ENCODE data around the gene RAB20.
"Not testable (repeated sequence)": the region's sequence is repeated elsewhere in the genome, so short reads cannot be mapped to it uniquely, and the experiment has no call there.

RAB20 gene, protein sequence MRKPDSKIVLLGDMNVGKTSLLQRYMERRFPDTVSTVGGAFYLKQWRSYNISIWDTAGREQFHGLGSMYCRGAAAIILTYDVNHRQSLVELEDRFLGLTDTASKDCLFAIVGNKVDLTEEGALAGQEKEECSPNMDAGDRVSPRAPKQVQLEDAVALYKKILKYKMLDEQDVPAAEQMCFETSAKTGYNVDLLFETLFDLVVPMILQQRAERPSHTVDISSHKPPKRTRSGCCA

GRCh38 chr13:110561344-110562035 lies at the start of gene RAB20:
Gene RAB20, minus strand, starts transcription at chr13:110561722. Its CDS starts 203 bp downstream, at chr13:110561519.
- intact Hi-C loops (cut with DNase I), result no loop called here
- peak in 9 of 10 donors; percentile 45 to 93 (median 54) for DNase-seq

DNA sequence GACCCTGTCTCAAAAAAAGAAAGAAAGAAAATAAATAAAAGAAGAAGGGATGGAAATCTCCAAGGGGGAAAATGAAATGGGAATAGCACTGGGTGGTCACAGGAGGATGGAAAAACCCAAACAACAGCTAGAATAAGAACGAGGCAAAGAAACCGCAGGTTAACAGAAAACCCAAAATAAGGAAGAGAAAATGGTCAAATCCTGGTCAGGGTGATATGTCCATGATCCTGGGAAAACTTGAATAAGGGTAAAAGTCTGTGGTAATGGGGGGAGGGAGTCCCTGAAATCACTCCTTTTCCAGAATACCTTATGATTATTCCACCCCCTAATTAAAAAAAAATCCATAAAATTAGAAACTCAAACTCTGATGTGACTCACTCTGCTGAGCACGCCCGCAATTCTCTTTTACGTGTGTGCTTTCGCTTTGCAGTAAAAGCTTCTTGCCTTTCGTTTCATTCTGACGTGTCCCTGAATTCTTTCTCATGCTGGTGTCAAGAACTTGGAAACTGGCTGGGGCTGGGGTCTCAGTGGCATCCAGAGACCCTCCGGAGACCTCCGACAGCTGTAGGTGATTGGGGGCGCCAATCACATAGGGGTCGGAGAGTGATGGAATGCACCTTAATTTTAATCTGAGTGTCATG lies 49.6 kb upstream of the RAB20 start:
- DNase-seq, result no peak

GRCh38 chr13:110607675-110608224 lies 46.2 kb upstream of the RAB20 start:
- no peak for DNase-seq
- intact Hi-C loops (cut with DNase I), result no loop called here

More for the DNA sequence above, 49.6 kb upstream of the RAB20 start:
- intact Hi-C loops (cut with DNase I), result loop anchor here (10.0 kb wide), 1 partner anchor 304 kb away; the partner anchor contains the start of gene ANKRD10

DNA sequence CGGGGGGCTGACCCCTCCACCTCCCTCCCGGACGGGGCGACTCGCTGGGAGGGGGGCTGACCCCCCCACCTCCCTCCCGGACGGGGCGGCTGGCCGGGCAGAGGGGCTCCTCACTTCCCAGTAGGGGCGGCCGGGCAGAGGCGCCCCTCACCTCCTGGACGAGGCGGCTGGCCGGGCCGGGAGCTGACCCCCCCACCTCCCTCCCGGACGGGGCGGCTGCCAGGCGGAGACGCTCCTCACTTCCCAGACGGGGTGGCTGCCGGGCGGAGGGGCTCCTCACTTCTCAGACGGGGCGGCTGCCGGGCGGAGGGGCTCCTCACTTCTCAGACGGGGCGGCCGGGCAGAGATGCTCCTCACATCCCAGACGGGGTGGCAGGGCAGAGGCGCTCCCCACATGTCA lies 44.8 kb upstream of the RAB20 start:
- DNase-seq; intact Hi-C loops (cut with DNase I): not testable (repeated sequence)

- no peak for DNase-seq
- intact Hi-C loops (cut with DNase I), result no loop called here
Observed at GRCh38 chr13:110605132-110605531, 43.6 kb upstream of the RAB20 start.

DNA sequence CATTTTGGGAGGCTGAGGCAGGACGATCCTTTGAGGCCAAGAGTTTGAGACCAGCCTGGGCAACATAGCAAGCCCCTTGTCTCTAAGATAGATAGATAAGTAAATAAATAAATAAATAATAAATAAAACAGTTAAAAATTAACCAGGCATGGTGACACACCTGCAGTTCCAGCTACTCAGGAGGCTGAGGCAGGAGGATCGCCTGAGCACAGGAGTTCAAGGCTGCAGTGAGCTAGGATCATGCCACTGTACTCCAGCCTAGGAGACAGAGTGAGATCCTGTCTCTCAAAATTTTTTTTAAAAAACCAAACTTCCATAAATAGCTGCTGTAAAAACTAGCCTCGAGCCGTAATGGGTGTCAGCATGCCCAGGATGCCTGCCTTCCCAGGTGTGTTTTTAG lies 39.5 kb upstream of the RAB20 start:
- intact Hi-C loops (cut with DNase I), result no loop called here
- DNase-seq, result no peak

DNA sequence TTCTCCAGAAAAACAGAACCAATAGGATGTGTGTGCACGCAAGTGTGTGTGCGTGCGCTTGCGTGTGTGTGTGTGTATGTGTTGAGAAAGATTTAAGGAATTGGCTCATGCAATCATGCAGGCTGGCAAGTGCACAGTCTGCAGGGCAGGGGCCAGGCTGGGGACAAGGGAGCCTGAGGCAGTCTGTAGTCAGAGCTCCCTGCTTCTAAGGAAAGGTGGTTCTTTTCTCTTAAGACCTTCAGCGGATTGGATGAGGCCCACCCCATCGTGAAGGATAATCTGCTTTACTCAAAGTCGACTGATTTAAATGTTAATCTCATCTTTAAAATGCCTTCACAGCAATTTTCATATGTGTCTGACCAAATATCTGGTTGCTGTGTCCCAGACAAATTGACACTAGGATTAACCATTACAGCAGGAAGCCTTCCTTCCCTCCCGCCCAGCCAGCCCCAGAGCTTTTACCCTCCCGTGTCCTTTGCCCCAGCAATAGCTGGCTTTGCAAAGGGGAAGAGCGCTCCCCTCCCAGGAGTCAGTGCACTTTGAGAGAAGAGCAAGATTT lies 38.8 kb upstream of the RAB20 start:
- intact Hi-C loops (cut with DNase I), result no loop called here
- no peak for DNase-seq

DNA sequence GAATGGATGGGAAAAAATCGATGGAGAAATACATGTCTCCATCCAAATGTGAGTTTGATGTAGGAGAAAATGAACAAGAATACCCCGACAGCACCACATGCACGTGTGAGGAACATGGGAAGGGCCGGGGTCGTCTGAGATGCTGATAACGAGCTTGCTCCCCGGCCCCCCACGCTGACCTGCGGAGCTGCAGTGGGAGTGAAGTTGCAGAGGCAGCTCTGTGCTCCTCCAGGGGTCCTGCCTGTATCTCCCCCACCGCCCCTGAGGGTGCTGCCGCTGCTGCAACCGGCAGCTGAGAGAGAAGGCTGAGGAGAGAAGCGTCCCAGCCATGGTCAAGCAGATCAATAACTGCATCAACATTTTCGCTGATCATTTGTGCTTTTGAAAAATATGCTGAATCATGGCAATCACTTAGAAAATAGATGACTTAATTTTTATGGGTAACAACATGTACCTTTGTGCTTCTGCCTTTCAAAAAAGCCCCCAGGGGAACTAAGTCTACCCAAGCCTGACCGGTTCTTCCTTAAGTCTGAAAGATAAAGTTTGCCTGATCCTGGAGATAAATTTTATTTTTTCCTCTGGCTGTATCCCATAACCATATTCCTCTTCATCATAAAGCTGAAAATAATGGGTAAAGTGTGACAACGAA lies 35.6 kb upstream of the RAB20 start:
- intact Hi-C loops (cut with DNase I), result loop anchor here (5.0 kb wide), 1 partner anchor 220 kb away; no protein-coding TSS in a partner anchor
- DNase-seq, result no peak

DNA sequence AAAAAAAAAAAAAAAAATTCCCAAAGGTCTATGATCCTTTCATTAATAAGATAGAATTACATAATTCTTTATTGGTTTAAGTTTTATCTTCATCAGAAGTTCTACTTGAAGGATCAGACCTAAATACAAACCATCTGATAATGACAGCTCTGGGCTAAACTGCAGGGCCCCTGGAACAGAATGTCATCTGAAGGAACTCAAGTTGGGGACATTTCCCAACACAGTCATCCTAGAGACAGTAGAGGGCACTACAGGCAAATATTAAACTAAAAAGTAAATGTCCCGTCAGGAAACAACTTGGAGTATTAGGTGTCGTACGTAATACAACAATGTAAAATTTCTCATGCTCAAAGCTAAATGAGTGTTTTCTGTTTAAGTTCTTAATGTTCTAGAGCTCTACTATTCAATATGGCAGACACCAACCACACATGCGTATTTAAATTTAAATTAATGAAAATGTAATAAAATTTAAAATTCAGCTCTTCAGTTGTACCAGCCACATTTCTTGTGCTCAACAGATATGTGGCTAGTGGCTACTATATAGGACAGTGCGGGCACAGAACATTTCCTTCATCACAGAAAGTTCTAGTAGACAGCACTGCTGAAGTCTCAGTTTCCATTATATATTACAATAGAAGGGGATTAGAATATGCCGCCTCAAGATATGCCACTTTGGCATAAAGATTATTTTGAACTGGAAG lies 32.1 kb upstream of the RAB20 start:
- no peak for DNase-seq
- intact Hi-C loops (cut with DNase I), result no loop called here

- DNase-seq, result no peak
- intact Hi-C loops (cut with DNase I), result no loop called here
Observed at GRCh38 chr13:110592665-110593064, 31.1 kb upstream of the RAB20 start.

- no peak for DNase-seq
- intact Hi-C loops (cut with DNase I), result no loop called here
Observed at GRCh38 chr13:110590577-110590976, 29.1 kb upstream of the RAB20 start.

GRCh38 chr13:110589793-110590390 lies 28.4 kb upstream of the RAB20 start:
- no peak for DNase-seq
- intact Hi-C loops (cut with DNase I), result no loop called here

- DNase-seq, result peak in 5 of 10 donors; percentile 17 to 79 (median 45)
- intact Hi-C loops (cut with DNase I), result no loop called here
Observed at GRCh38 chr13:110583178-110583865, 21.8 kb upstream of the RAB20 start.

GRCh38 chr13:110582421-110582954 lies 21.0 kb upstream of the RAB20 start:
- DNase-seq, result peak in 1 of 10 donors; percentile 21
- intact Hi-C loops (cut with DNase I), result no loop called here

DNA sequence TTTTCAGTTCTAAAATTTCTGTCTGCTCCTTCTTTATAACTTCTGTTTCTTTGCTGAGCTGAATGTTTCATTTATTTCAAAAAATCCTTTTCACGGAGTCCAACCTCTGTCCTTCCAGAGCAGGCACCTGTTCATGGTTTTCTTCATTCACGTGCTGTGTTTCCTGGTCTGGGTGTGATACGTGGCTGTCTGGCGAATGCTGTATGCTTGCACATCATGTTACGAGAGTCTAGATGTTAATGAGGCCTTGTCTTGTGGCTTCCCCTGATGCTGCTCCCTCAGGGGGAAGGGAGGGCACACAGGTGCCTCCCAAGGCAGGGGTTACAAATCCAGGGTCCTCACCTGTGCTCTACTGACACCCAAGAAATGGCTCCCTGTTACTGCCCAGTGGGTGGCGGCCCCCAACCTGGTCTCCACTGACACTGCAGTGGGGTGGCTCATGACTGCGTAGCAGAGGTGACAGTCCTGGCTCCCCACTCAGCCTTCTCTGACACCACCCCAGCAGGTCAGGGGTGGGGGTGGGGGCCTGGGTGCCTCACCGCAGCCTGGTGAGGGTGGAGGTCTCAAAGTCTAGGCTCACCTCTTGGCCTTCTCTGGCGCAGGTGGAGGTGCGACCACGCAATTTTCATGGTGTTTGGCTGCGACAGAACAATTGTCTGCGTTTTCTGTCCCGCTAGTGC lies 20.1 kb upstream of the RAB20 start:
- intact Hi-C loops (cut with DNase I), result no loop called here
- peak in 1 of 10 donors; percentile 46 for DNase-seq

DNA sequence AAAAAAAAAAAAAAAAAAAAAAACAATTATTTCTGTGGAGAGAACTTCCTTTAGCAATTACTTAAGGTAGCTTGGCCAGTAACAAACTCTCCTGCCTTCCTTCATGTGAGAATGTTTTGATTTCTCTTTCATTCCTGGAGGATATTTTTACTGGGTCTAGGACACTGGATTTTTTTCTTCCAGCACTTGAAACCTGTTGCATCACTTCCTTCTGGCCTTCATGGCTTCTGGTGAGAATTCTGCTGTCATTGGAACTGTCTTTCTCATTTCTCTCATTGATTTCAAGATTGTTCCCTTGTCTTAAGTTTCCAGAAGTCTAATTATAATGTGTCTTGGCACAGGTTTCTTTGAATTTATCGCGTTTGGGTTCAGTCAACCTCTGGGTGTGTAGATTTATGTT lies 19.3 kb upstream of the RAB20 start:
- intact Hi-C loops (cut with DNase I), result no loop called here

DNA sequence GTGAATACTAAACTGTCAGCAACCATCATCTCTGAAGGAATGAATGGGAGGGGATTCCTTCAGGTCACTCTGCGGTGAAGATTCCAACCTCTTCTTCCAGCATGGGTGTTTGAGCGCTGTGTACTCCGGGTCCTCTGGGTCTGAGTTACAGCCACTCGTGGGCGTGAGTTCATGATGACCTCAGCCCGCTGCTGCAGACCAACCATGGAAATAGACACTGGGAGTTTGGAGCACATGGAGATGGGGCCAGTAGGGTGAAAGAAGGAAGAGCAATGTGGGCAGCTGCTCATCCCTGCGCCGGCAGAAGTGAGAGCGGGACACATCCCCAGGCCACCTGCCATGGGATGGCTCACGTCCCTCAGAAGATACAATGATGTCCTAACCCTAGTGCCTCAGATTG lies 16.8 kb upstream of the RAB20 start:
- DNase-seq, result peak in 1 of 10 donors; percentile 39

More for the DNA sequence above, 19.3 kb upstream of the RAB20 start:
- no peak for DNase-seq

More for the DNA sequence above, 16.8 kb upstream of the RAB20 start:
- intact Hi-C loops (cut with DNase I), result no loop called here
